ENCODE measurements around the gene TRIP10.

The TRIP10 gene

DNA sequence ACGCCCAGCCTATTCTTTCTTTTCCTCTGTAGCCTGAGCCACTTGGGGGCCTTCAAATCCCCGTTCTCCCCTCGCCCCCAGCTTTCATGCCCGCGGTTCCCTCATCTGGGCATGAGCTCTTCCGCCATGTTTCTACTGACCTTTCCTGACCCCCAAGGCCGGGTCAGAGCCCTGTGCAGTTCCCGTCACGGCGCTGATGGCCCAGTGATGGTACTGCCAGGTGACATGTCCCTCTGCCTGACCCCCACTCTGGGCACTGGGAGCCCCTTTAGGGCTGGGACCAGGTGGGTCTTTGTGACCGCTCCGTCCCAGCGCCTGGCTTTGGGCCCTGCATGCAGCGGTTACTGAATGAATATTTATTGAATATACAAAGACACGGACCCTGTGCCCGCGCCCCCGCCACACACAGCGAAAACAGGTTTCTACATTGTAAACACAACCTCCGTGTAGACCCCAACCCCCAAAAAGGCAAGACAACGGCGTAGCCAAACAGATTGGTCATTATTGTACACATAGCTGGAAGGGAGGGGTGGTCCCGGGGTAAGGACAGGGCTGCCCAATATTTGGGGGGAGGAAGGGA, 9.8 kb upstream of the TRIP10 start:
- DNase-seq: no peak

DNA sequence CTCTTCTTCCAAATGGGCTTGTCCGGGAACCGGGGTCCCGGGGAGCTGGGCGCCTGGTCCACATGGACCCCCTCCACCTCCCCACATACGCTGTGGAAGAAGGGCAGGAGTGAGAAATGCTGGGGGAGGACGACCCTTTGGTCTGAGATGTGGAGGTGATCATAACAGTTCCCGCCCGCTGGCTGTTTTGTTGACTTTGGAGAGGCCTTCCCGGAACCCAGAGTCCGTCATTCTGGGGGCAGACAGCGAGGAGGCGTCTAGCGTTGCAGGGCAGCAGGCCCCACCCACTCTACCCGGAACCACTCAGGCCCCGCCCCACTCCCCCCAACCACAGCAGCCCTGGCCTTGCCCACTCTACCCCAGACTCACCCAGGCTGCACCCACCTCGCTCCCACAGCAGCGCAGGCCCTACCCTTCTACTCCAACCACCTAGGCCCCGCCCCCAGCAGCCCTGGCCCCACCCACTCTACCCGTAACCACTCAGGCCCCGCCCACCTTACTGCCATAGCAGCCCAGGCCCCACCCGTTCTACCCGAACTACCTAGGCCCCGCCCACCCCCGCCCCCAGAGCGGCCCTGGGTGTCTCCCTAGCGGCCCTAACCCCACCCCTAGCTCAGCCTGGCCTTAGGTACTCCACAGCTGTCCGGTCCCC, 9.2 kb upstream of the TRIP10 start:
- peak; percentile 77 for DNase-seq

- DNase-seq: no peak
Observed at GRCh38 chr19:6730941-6731670, 8.4 kb upstream of the TRIP10 start.

DNA sequence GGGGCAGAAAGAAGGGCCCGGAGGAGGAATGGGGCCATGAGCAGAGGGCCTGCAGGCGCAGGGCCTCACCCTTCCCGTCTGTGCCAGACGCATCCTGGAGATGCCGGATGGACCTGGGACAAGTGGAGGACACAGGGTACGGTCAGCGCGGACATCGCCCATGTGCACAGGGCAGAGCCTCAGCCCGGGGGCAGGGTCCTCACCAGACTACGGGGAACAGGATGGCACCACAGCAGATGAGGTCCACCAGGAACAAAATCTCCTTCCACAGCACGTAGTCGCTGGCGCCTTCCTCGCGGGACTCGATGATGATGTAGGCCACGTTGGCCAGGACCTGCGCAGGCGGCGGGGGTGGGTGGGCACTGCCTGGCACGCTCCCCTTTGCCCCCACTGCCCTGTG, 7.7 kb upstream of the TRIP10 start:
- no peak for DNase-seq

GRCh38 chr19:6732803-6733337, 6.6 kb upstream of the TRIP10 start:
- no peak for DNase-seq

GRCh38 chr19:6733338-6734095, 6.0 kb upstream of the TRIP10 start:
- no peak for DNase-seq

DNA sequence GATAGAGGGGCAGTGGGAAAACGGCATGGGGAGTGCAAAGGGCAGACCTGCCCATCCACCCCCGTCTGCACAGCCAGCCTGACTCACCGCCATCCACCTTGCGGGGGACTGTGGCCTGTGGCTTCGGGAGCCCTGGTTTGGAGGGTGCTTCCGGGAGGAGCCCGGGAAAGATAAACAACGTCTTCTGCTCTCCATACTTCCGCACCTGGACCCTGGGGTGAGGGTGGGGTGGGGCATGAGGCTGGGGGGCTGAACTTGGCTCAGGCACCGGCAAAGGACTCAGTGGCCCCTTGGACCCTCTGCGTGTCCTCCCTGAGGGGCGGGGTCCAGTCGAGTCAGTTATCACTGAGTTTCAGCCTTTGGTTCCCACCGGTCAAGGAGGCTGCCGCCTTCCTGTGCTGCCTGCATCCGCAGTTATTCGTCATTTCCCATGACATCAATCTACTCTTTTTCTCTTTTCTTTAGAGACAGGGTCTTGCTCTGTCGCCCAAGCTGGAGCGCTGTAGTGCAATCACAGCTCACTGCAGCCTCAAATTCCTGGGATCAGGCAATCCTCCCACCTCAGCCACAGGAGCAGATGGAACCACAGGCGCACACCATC, 5.3 kb upstream of the TRIP10 start:
- DNase-seq: no peak

GRCh38 chr19:6735181-6735911, 4.1 kb upstream of the TRIP10 start:
- DNase-seq: no peak

DNA sequence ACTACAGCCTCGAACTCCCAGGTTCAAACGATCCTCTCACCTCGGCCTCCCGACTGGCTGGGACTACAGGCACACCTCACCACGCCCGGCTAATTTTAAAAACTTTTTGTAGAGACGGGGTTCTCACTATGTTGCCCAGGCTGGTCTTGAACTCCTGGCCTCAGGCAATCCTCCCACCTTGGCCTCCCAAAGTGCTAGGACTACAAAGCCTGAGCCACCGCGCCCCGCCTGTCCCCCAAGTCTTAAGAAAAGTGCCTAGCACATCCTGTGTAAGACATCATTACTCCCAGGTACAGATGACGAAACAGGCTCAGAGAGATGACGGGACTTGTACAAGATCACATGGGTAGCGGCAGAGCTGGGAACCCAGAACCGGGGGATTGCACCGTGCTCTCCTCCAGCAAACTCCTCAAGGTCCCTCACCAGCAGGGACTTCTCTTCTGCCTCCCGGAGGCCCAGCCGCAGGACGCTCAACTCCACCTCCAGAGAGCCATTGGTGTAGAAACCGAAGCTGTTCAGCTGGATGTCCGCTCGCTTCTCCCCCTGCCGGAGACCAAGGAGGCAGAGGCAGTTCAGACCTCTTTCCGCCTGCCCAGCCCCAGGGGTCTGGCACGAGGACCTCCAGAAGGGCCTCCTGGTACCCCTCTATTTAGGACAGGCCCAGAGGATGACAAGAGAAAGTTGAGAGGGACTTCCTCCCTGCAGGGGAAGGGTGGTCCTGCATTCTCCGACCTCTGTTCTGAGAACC, 3.1 kb upstream of the TRIP10 start:
- peak; percentile 87 for DNase-seq

DNA sequence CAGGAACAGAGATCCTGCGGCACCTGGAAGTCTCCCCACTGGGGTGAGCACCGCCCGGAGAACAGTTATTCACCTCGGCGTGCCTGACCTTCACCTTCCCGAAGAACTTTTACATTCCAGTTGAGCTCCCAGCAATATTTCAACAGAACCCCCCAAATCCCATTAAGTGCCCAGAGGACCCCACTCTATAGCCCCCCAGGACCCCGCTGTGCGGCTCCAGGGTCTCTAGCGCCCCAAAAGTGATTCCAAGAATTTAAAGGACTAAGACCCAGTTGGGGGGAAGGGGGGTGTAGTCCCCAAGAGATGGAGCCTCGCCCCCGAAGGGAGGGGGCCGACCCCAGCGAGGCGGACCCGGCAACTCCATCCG, 2.6 kb upstream of the TRIP10 start:
- peak; percentile 37 for DNase-seq

GRCh38 chr19:6737284-6737872, 2.1 kb upstream of the TRIP10 start, which contains the start of gene GPR108:
Gene GPR108 (minus strand): TSS chr19:6737580. CDS start chr19:6737576, 4 bp downstream.
- peak; percentile 100 for DNase-seq

DNA sequence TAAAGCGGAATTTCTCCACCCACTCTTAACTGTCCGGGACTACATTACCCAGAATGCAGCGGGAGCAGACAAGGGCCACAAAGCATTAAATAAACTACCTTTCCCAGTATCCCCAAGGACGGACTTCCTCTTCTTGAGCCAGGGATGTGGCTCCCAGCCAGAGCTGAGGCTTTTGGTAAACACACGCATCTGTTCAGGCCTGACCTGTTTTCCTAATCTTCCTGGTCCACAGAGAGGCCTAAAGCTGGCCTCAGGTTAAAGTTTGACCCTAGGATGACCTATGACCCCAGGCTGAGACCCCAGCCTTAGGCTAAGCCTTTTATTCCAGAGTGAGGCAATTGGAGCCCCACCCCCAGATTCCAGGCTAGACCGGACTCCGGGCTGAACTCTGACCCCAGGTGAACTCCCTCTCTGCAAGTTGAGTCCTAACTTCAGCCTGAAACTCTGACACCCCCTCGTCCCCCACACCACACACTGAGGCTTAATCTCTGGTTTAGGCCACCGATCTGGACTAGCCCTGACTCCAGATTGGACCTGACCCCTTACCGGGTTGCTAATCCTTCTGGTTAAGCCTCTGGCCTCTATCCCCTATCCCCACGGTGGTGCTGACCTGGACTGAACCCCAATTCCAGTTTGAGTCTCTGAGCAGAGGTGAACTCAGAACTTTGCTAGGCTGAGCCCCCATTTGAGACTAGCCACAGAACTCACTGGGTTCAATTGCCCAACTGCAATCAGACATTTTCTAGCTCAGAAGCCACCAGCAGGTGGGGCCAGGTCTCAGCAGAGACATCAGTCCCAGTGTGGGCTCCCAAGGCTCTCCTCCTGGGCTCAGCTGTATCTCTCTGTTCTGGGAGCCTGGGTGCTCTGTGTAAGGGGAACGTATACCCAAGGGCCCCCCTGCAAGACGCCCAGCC, 1.4 kb upstream of the TRIP10 start:
- DNase-seq: peak; percentile 74

- DNase-seq: no peak
Observed at GRCh38 chr19:6738787-6739389, 592 bp upstream of the TRIP10 start.

GRCh38 chr19:6739883-6740588, 556 bp downstream of the TRIP10 start:
- no peak for DNase-seq

DNA sequence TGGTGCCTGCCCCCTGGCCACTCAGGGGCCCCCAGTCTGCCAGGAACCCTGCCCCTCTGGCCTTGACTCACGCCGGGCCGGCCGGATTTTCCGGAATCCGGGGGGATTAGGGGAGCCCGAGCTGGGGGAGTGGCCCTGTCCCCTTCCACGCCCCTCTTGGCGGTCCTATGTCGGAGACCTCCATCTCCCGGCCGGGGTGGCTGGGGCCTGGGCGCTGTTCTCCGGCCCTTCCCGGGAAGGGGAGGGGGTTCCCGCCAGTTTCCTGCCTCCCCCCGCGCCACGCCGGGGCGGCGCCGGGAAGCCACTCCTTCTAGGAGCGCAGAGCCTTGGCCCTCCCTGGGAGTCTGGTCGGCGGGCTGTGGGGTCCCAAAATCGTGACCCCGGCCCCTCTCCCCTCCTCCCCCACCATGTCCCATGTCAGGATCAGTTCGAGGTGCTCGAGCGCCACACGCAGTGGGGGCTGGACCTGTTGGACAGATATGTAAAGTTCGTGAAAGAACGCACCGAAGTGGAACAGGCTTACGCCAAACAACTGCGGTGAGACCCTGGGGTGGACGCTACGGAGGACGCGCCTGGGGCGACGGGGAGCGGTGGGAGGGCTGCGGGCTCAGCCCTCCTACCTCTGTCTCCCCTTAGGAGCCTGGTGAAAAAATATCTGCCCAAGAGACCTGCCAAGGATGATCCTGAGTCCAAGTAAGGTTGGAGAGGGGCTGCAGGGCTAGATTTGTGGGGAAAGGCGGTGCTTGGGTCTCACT, 1.3 kb downstream of the TRIP10 start:
- DNase-seq: peak; percentile 46

GRCh38 chr19:6743066-6743465, 3.6 kb downstream of the TRIP10 start:
- no peak for DNase-seq

- no peak for DNase-seq
Observed at GRCh38 chr19:6743714-6744380, 4.4 kb downstream of the TRIP10 start.
